GM18511 (cell line): ENCODE measurements around the gene MPV17L2.
A peak's percentile ranks its signal among the peaks of the same experiment; 100 is the strongest.

Experiments used
- ATAC-seq: cut with Tn5 transposase; IDR thresholded peaks from one replicate; pipeline ENCODE4 v1.9.1; 2021; ENCODE audit warnings: mild to moderate bottlenecking, moderate library complexity; ENCODE audit not compliant: unreplicated experiment

MPV17L2 gene

DNA sequence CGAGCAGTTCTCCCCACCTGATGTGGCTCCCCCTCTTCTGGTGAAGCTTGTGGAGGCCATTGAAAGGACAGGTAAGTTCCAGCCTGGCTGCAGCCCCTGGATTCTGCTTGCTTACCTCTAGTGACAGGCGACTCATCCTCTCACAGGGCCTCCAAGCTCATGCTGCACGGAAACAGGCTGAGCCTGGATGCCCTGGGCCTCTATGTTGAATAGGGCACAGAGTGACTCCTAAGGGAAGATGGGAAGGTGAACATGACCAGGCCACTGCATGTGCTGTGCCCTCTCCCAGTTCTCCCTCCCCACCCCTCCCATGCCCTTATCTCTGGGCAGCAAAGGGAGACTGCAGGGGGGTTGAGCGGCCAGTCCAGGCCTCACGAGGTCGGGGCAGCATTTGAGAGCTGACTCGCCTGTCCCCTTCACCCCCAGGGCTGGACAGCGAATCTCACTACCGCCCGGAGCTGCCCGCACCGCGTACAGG lies 32.5 kb upstream of the MPV17L2 start:
- ATAC-seq = no peak

DNA sequence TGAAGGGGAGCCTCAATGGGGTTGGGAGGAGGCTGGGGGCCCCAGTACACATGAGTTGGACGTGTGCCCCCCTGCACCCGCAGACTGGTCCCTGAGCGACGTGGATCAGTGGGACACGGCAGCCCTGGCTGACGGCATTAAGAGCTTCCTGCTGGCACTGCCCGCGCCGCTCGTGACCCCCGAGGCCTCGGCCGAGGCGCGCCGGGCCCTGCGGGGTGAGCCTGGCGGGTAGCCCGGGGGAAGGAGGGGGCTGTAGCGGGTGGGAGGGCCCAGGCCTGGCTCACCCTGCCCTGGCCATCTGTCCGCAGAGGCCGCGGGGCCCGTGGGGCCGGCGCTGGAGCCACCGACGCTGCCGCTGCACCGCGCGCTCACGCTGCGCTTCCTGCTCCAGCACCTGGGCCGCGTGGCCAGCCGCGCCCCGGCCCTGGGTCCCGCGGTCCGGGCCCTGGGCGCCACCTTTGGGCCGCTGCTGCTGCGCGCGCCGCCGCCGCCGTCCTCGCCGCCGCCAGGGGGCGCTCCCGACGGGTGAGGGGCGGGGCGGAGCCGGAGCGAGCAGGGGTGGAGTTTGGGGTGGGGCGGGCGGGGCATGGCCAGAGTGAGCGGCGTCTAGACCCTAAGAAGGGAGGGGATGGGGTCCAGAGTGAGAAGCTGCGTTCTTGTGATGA lies 31.9 kb upstream of the MPV17L2 start:
- peak; percentile 70 for ATAC-seq

DNA sequence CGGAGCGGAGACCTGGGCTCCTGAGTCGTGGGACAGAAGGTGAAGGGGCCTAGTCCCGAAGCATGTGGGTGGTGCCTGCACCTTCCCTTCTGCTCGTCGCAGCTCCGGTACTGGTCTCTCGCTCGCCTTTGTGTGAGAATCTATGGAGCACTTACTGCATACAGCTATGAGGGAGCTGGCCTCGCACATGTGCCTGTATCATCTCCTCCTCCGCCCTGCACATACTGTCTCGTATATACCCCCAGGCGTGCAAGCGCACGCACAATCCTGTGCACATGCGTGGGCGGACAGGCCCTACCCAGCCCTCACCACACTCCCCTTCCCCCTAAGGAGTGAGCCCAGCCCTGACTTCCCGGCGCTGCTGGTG lies 31.4 kb upstream of the MPV17L2 start:
- no peak for ATAC-seq

DNA sequence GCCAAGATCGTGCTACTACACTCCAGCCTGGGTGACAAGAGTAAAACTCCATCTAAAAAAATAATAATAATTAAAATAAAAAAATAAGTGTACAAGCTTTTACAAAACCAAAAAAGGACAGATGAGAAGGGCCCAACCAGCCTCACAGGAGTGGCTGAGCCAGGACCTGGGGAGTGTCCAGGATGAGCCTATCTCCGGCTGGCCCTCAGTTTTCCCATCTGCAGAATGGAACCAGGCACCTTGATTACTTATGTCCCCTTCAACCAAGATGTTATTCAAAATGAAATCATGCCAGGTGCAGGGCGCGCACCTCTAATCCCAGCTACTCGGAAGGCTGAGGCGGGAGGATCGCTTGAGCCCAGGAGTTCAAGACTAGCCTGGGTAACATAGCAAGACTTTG lies 28.9 kb upstream of the MPV17L2 start:
- no peak for ATAC-seq

DNA sequence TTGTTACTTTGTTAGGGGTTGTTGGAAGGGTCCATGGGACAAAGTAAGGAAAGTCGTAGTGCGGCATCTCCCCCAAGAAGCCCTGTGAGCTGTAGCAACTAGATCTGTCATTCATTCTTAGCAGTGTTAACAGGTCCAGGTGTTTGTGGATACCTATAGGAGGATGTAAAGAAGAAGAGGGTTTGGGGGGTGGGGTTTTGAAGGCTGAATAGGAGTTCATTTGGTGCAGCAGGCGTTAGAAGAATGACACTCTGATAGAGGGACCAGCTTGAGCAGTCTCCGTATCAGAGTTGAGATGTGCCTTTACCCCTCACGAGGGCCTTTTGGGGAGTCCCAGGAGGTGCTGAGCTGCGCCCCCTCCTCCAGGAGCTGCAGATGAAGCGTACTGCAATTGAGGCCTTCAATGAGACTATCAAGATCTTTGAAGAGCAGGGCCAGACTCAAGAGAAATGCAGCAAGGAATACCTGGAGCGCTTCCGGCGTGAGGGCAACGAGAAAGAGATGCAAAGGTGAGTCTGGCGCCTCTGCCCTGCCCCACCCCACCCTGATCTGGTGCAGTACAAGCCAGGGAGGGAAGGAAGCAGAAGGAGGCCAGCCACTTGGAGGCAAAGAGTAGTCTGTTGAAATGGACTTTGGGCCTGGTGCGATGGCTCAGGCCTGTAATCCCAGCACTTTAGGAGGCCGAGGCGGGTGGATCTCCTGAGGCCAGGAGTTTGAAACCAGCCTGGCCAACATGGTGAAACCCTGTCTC lies 27.0 kb upstream of the MPV17L2 start:
- no peak for ATAC-seq

DNA sequence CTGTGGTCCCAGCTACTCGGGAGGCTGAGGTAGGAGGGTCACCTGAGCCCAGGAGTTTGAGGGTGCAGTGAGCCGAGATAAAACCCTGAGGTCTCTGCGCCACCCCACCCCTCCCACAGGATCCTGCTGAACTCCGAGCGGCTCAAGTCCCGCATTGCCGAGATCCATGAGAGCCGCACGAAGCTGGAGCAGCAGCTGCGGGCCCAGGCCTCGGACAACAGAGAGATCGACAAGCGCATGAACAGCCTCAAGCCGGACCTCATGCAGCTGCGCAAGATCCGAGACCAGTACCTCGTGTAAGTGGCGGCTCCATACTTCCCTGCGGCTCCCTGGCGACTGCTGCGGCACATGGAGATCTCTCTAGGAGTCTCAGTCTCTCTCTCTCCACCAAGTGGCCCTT lies 26.0 kb upstream of the MPV17L2 start:
- no peak for ATAC-seq

DNA sequence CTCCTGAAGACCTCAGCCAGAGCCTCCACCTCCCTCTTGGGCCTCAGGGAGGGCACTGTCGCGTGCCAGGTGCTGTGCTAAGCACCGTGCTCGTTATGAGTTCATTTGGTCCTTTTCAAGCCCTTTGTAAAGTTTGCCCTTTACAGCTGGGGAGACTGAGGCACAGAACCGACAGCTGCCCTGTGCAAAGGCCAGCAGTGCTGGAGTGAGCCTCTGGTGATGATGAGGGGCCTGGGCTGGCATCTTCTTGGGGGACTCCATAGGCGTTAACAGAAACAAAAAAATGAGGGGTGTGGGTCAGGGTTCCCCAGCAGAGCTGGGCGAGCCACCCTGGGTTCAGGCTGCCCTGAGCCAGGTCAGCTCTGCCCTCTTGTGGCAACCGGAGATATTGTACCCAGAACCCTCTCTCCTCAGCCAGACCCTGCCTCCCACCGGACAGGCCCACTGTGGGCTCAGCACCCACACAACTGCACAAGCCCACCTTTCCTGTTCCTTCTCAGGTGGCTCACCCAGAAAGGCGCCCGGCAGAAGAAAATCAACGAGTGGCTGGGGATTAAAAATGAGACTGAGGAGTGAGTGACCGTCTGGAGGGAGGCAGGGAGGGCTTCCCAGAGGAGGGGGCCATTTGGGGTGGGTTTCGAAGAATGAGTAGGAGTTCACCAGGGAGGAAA lies 24.9 kb upstream of the MPV17L2 start:
- ATAC-seq = no peak

DNA sequence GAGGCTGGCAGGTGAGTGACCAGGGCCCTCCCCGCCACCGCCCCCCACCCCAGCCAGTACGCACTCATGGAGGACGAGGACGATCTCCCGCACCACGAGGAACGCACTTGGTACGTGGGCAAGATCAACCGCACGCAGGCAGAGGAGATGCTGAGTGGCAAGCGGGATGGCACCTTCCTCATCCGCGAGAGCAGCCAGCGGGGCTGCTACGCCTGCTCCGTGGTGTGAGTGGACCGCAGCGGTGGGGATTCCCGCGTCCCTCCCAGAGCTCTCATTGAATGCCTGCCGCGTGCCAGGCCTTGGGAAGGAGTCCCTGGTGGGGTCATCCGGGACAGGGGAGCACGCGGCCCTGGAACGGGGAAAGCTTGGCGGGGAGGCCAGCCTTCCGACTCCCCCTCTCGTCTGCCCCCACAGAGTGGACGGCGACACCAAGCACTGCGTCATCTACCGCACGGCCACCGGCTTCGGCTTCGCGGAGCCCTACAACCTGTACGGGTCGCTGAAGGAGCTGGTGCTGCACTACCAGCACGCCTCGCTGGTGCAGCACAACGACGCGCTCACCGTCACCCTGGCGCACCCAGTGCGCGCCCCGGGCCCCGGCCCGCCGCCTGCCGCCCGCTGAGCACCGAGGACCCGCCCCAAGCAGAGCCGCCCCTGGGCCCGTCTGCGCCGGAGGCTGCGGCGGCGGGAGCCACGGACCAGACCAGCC lies 24.2 kb upstream of the MPV17L2 start:
- ATAC-seq = no peak

DNA sequence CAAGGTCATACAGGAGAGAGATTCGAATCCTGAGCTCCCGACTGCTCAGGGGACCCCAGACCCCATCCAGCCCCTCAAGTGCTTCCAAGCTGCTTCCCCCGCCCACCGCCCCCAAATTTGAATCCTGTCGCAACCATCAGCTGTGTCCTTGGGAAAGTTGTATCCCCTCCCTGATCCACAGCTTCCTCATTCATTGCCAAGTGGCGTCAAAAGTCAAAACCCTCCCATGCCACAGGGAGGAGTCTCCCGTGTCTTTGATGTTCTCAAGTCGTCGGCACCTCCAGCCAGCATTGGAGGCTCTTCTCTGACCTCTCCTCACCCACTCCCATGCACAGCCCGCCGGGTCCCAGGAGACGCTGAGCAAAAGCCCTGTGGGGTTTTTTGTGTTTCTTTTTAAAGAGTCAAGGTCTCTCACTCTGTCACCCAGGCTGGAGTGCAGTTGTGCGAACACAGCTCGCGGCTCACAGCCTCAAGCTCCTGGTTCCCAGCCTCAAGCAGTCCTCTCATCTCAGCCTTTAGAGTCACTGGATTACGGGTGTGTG lies 22.2 kb upstream of the MPV17L2 start:
- ATAC-seq = no peak

DNA sequence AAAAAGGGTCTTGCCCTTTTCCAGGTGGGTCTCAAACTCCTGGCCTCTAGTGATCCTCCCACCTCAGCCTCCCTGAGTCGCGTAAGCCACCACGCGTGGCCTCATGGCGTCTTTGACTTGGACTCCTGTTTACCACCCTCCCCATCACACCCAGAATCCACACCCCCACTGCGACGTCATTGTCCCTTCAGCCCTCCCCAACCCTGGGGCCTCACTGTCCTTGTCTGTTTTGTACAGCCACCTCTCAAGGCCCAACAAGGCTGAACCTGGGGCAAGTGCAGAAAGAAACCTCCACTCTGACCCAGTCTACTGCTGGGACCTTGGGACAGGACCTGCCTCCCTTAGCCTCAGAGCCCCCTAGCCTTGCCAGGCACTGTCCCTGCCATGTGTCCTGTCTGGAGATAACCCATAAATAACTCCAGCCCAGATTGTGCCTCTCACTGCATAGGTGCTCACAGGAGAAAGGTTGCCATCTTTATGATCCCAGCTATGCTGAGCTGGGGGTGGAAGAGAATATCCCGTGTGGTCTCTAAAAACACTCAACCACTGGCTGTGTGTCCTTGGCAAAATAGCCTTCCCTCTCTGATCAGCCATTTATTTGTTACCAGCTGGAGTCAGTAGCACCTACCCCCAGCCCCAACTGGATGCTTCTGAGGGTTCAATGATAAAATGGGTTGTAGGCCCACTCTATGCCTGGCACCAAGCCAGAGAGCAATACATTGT lies 21.3 kb upstream of the MPV17L2 start:
- ATAC-seq = no peak

DNA sequence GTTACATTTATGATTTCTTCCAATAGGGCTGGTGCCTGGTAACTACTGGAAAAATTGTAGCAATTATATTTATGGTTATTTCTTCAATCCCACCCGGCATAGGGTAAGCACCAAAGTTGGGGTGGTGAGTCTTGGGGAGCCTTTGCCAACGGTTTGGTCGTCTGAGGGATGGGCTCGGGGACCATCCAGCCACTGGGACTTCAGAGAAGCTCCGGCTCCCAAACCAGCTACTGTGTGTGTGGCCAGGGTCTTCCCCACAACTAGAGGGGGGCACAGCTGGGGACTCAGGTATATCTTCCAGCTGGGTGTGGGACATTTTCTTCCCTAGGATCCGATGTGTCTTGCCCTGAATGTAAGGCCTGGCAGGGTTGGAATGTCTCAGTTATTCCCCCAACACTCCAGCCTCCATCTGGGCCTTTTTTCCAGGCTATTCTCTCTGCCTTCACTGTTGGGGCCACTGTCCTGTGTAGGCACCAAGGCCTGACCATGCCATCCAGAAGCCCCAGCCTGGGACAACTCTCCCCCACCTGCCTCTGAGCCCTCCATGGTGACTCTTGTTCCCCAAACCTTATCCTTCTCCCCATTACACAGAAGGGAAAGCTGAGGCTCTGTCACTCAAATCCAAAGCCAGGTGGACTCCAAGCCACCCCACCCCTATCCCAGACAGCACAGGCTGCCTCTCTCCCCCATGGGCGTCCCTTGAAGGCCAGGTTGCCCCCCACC lies 20.5 kb upstream of the MPV17L2 start:
- no peak for ATAC-seq

DNA sequence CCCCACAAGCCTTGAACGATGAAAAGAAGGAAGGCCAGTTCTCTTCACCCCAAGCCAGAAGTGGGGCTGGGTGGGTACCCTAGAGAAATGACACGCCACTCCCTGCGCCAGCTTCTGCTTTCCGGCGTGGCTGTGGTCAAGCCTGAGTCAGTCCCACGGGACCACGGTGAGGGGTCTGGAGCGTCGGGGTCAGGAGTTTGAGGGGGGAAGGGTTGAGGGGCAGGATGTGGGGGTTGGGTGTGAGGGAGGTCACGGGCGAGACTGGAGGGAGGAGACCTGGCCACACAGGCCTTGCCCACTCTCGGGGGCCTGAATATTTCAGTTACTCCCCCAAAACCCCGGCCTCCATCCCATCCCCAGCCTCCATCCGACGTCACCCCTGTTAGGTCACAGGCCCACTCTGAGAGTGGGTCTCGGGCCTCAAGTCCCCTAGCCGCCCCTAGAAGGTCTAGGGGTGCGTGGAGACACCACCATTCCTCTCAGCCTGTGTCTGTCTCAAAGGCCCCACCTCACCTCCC lies 19.9 kb upstream of the MPV17L2 start:
- ATAC-seq = peak; percentile 6

DNA sequence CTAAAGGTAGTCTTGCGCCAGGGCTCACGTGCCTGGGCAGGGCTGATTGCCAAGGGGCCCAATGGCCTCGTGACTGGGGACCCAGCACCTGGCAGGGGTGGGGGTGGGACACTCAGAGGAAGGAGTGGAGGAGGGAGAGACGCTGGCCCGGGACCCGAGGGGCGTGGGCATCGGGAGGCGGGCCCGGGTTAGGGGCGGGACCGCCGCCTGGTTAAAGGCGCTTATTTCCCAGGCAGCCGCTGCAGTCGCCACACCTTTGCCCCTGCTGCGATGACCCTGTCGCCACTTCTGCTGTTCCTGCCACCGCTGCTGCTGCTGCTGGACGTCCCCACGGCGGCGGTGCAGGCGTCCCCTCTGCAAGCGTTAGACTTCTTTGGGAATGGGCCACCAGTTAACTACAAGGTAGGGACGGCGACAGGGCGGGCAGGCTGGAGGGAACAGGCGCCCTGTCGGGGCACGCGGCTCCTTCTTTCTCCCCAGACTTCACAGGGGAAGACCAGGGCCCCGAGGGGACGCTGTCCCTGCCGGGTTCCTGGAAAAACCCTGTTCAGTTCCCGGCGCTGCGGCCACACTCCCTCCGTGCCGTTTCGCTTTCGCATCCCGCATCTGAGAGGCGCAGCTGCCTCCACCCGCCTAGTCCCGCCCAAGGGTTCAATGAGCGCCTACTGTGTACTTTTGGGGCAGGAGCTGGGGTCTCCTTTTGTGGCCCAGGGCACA lies 19.3 kb upstream of the MPV17L2 start, which contains the start of gene IFI30:
TSS of gene IFI30 (plus strand) at position 242 of the 717 bp plus-strand sequence. CDS start at position 271, 29 bp downstream.
- peak; percentile 69 for ATAC-seq

DNA sequence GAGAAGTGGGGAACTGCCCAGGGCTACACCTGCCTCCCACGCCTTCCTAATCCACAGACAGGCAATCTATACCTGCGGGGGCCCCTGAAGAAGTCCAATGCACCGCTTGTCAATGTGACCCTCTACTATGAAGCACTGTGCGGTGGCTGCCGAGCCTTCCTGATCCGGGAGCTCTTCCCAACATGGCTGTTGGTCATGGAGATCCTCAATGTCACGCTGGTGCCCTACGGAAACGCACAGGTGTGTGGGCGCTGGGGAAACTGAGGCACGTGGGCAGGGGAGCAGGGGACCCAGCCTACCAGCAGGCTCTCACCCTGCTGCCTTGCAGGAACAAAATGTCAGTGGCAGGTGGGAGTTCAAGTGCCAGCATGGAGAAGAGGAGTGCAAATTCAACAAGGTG lies 18.0 kb upstream of the MPV17L2 start:
- no peak for ATAC-seq

DNA sequence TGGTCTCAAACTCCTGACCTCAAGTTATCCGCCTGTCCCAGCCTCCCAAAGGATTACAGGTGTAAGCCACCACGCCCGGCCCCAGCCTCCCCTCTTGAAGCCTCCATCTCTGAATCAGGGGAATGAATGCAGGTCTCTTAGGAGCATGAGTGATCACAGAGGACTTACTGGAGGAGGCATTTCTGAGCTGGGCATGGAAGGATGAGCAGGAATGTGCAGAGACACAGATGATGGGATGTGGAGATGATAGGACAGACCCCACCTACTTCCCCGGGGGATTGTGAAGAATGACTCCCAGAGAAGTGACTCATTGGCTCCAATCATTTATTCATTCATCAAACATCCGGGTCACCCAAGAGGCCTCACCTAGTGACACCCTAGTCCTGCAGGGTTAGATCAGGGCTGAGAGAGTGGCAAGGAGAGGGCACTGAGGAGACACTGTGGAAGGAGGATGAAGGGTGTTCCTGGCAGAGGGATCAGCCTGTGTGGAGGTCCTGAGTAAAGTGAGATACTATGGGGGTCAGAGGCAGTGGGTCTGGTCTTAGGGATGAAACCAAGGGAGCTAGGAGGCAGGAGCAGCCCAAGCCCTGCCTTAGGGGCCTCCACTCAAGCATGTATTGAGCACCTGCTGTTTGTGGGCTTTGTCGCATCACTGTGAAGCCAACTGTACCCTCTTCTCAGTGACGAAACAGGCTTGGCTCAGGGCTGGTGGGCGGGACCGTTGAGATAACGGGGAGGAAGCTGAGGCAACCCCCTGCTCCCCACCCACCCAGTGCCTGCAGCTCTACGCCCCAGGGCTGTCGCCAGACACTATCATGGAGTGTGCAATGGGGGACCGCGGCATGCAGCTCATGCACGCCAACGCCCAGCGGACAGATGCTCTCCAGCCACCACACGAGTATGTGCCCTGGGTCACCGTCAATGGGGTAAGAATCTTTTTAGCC lies 16.4 kb upstream of the MPV17L2 start:
- no peak for ATAC-seq

DNA sequence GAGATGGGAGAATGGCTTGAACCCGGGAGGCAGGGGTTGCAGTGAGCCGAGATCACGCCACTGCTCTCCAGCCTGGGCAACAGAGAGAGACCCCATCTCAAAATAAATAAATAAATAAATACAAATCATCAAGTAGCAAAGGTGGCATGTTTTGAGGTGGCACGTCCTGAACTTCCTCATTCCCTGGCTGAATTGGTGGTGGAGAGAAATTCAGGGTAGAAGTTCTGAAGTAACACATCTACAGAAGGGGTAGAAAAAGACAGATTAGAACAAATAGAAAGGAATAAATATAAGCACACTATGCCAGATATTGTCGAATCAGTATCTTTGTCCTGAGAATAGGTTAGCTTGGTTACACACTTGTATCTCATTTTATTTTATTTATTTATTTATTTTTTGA lies 13.1 kb upstream of the MPV17L2 start:
- ATAC-seq = no peak

DNA sequence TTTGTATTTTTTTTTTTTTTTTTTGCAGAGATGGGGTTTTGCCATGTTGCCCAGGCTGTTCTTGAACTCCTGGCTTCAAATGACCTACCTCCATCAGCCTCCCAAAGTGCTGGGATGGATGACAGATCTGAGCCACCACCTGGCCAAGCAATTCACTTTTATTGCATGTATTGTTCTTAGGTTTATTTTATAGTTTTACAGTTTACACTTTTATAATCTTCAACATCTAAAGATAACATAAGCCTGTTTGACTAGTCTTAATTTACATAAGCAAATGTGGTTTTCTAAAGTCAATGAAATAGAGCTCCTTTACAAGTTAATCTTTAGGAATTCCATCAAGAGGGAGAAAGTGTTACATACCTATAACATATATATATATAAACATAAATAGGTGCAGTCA lies 9.5 kb upstream of the MPV17L2 start:
- no peak for ATAC-seq

DNA sequence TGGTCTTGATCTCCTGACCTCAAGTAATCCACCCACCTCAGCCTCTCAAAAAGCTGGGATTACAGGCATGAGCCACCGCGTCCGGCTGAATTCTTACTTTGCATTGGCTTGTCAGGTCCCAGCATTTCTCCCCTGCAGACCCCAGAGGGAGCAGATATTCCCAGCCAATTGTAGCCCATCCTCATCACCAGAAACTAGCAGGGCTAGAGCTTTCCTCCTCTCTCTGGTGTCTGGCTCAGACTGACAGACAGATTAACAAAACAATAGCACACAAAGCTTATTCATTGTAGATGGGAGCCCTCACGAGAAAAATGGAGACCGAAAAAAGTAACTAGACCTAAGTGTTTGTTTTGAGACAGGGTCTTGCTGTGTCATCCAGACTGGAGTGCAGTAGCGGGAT lies 7.5 kb upstream of the MPV17L2 start:
- ATAC-seq = no peak
